AG04450 (cell line): Measurements from ENCODE around the gene SHISA7. TPM values are rescaled to one million over a fixed set of nuclear protein-coding genes. Genes with fewer than 3 reads are reported as not detected.

Experiments
- CTCF ChIA-PET: fragments of 300-600, 350-600 bp; formaldehyde crosslinking; extraction: SDS; loops from one replicate; lab custom pipeline; 2022; ENCODE audit warnings: antibody characterized with exemption, inconsistent platforms; lab: Charles Lee
- POLR2A ChIA-PET: fragments of 350-600 bp; formaldehyde crosslinking; extraction: SDS; loops from one replicate; lab custom pipeline; 2021; ENCODE audit warnings: antibody characterized with exemption, inconsistent platforms; lab: Yijun Ruan, JAX
- DNase-seq: peaks from one replicate; pipeline ENCODE4 v3.0.0-alpha.2; 2011; ENCODE audit warnings: low read depth, low spot score
- H3K27ac ChIP-seq: one replicate; pipeline ENCODE4 v1.5.1; 2012; ENCODE audit warnings: low read depth, low read length, control low read depth
- H3K27me3 ChIP-seq: one replicate; pipeline ENCODE4 v1.6.0; 2012; ENCODE audit warnings: low read length; ENCODE audit not compliant: control insufficient read depth, insufficient read depth
- H3K4me3 ChIP-seq: 2 replicates; pipeline ENCODE4 v1.5.1; 2011; ENCODE audit warnings: mild to moderate bottlenecking, low read depth, low read length, control low read depth
- H3K9me3 ChIP-seq: 2 replicates; pipeline ENCODE4 v1.5.1; 2012; ENCODE audit warnings: low read length; ENCODE audit not compliant: control insufficient read depth, insufficient read depth
- polyA plus RNA-seq: library from polyadenylated mRNA; depleted of rRNA; stranded (reverse); fragments of >200 nt; gene quantifications from 2 replicates; pipeline ENCODE4 v1.2.3, GENCODE V29; 2011; rRNA removed
- TF ChIP-seq, protein P1 (sequence below): IDR thresholded peaks from 2 replicates; pipeline ENCODE4 v1.5.1; 2011; ENCODE audit warnings: low read depth, low read length, control low read depth, inconsistent platforms

Gene SHISA7
- polyA plus RNA-seq, 1 experiment: not detected

DNA sequence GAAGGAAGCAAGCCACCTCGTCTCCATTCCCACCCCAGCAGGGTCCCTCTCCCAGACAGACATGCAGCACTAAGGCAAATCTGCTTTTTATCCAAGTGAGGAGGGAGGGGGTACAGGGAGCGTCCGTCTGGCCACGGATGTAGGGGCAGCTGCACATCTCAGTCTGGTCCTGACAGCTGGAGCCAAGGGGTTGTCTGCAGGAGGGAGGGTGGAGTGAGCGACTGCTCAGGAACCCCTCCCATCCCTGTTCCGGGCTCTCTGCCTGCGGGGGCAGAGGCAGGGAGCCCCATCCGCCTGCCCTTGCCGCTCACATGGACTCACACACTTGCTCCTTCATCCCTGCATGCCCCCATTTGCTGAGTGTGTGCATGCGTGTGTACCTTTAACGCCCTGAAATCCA, 63.9 kb downstream of the SHISA7 start:
- ChIA-PET CTCF (no interaction called here), POLR2A (no interaction called here)
- Histone ChIP-seq H3K27ac (no peak overlapping the region), H3K4me3 (no peak overlapping the region), H3K27me3 (no peaks in the 10 kb centered on the region), H3K9me3 (no peaks in the 10 kb centered on the region; the same call in 1 of the 2 replicates)
- TF ChIP-seq, protein P1, sequence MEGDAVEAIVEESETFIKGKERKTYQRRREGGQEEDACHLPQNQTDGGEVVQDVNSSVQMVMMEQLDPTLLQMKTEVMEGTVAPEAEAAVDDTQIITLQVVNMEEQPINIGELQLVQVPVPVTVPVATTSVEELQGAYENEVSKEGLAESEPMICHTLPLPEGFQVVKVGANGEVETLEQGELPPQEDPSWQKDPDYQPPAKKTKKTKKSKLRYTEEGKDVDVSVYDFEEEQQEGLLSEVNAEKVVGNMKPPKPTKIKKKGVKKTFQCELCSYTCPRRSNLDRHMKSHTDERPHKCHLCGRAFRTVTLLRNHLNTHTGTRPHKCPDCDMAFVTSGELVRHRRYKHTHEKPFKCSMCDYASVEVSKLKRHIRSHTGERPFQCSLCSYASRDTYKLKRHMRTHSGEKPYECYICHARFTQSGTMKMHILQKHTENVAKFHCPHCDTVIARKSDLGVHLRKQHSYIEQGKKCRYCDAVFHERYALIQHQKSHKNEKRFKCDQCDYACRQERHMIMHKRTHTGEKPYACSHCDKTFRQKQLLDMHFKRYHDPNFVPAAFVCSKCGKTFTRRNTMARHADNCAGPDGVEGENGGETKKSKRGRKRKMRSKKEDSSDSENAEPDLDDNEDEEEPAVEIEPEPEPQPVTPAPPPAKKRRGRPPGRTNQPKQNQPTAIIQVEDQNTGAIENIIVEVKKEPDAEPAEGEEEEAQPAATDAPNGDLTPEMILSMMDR: no peak
- DNase-seq: no peak

Other genes with a start within 250 kb of the SHISA7 start
- gene PTPRH, start 233.8 kb downstream of the SHISA7 start, polyA plus RNA-seq: 1.3 and 1.9 TPM in 2 replicates
- 0.87 and 1.2 TPM in 2 replicates for gene TMEM86B, start 214.5 kb downstream of the SHISA7 start, polyA plus RNA-seq
- 24.5 and 30.1 TPM in 2 replicates for gene PPP6R1, start 184.3 kb downstream of the SHISA7 start, polyA plus RNA-seq
- gene HSPBP1, start 163.2 kb downstream of the SHISA7 start, polyA plus RNA-seq: 18.5 and 27.4 TPM in 2 replicates
- 9.5 and 11.2 TPM in 2 replicates for gene BRSK1, start 159.3 kb downstream of the SHISA7 start, polyA plus RNA-seq
- gene TMEM150B, start 118.0 kb downstream of the SHISA7 start, polyA plus RNA-seq: not detected in 2 replicates
- 2.6 and 3.7 TPM in 2 replicates for gene KMT5C, start 103.4 kb downstream of the SHISA7 start, polyA plus RNA-seq
- 0.16 and 0.19 TPM in 2 replicates for gene COX6B2, start 88.6 kb downstream of the SHISA7 start, polyA plus RNA-seq
- gene GARIN5B, start 80.0 kb downstream of the SHISA7 start, polyA plus RNA-seq: not detected in 2 replicates
- 14.8 and 19.9 TPM in 2 replicates for gene IL11, start 72.8 kb downstream of the SHISA7 start, polyA plus RNA-seq
- 0.32 and 0.50 TPM in 2 replicates for gene TMEM190, start 66.5 kb downstream of the SHISA7 start, polyA plus RNA-seq
- gene TMEM238, start 59.0 kb downstream of the SHISA7 start, polyA plus RNA-seq: not detected in 2 replicates
- 325 and 535 TPM in 2 replicates for gene RPL28, start 57.4 kb downstream of the SHISA7 start, polyA plus RNA-seq
- gene UBE2S, start 35.5 kb downstream of the SHISA7 start, polyA plus RNA-seq: 28.9 and 39.0 TPM in 2 replicates
- 45.1 and 72.2 TPM in 2 replicates for gene ISOC2, start 18.3 kb upstream of the SHISA7 start, polyA plus RNA-seq
- gene C19orf85, start 21.5 kb upstream of the SHISA7 start, polyA plus RNA-seq: not detected in 2 replicates
- gene ZNF628, start 33.3 kb upstream of the SHISA7 start, polyA plus RNA-seq: 0.12 and 0.31 TPM in 2 replicates
- 19.4 and 30.6 TPM in 2 replicates for gene NAT14, start 41.9 kb upstream of the SHISA7 start, polyA plus RNA-seq
- gene SSC5D, start 45.1 kb upstream of the SHISA7 start, polyA plus RNA-seq: 2.1 and 3.1 TPM in 2 replicates
- 0.10 and 0.15 TPM in 2 replicates for gene SBK2, start 93.8 kb upstream of the SHISA7 start, polyA plus RNA-seq
- not detected in 2 replicates for gene SBK3, start 102.2 kb upstream of the SHISA7 start, polyA plus RNA-seq
- gene ZNF579, start 137.5 kb upstream of the SHISA7 start, polyA plus RNA-seq: 4.2 and 5.1 TPM in 2 replicates
- gene FIZ1, start 156.2 kb upstream of the SHISA7 start, polyA plus RNA-seq: 3.7 and 4.5 TPM in 2 replicates
- 2.6 and 3.5 TPM in 2 replicates for gene ZNF524, start 157.0 kb upstream of the SHISA7 start, polyA plus RNA-seq
- gene ZNF865, start 162.3 kb upstream of the SHISA7 start, polyA plus RNA-seq: 0.88 and 1.4 TPM in 2 replicates
- gene ZNF784, start 181.3 kb upstream of the SHISA7 start, polyA plus RNA-seq: 1.9 and 2.8 TPM in 2 replicates
- 7.3 and 14.0 TPM in 2 replicates for gene ZNF580, start 197.7 kb upstream of the SHISA7 start, polyA plus RNA-seq
- gene ZNF581, start 200.3 kb upstream of the SHISA7 start, polyA plus RNA-seq: 19.1 and 22.9 TPM in 2 replicates
- 6.2 and 8.7 TPM in 2 replicates for gene CCDC106, start 204.9 kb upstream of the SHISA7 start, polyA plus RNA-seq
- 90.7 and 130 TPM in 2 replicates for gene U2AF2, start 211.7 kb upstream of the SHISA7 start, polyA plus RNA-seq
- 32.1 and 44.1 TPM in 2 replicates for gene EPN1, start 231.9 kb upstream of the SHISA7 start, polyA plus RNA-seq